LNCaP clone FGC (cell line): Measurements from ENCODE around the gene AS3MT.

ENCODE experiments used
- DNase-seq: peaks from one replicate; pipeline ENCODE4 v3.0.0-alpha.2; 2011; ENCODE audit warnings: low read depth
- H3K4me3 ChIP-seq: 2 replicates; pipeline ENCODE4 v1.5.1; 2011; ENCODE audit warnings: mild to moderate bottlenecking, low read depth, low read length, control low read depth
- TF ChIP-seq, protein P1 (sequence below): IDR thresholded peaks from 2 replicates; pipeline ENCODE4 v1.5.1; 2012; ENCODE audit warnings: mild to moderate bottlenecking; ENCODE audit not compliant: control insufficient read depth, insufficient read depth; ENCODE audit errors: extremely low read depth

AS3MT gene

DNA sequence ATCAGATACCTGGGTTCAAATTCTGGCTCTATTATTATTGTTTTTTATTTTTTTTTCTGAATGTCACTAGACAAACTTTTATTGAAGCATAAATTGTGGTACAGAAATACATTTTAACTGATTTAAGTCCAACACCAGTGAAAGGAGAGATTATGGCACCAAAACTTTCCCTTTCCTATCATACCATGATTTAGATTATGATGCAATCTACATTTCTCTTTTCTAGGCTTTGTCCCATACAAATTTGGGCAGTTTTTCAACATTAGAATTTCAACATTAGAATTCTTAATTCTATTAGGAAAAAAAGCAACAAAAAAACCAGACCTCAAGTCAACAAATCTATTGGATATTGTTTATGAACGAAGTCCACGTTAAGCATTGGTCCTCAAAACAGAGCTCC, 11.0 kb downstream of the AS3MT start:
- TF ChIP-seq, protein P1, sequence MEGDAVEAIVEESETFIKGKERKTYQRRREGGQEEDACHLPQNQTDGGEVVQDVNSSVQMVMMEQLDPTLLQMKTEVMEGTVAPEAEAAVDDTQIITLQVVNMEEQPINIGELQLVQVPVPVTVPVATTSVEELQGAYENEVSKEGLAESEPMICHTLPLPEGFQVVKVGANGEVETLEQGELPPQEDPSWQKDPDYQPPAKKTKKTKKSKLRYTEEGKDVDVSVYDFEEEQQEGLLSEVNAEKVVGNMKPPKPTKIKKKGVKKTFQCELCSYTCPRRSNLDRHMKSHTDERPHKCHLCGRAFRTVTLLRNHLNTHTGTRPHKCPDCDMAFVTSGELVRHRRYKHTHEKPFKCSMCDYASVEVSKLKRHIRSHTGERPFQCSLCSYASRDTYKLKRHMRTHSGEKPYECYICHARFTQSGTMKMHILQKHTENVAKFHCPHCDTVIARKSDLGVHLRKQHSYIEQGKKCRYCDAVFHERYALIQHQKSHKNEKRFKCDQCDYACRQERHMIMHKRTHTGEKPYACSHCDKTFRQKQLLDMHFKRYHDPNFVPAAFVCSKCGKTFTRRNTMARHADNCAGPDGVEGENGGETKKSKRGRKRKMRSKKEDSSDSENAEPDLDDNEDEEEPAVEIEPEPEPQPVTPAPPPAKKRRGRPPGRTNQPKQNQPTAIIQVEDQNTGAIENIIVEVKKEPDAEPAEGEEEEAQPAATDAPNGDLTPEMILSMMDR, result no peak
- DNase-seq, result no peak
- H3K4me3 ChIP-seq, result no peak overlapping the region

GRCh38 chr10:102888048-102888447, 18.8 kb downstream of the AS3MT start:
- no peak for DNase-seq
- no peak overlapping the region for H3K4me3 ChIP-seq
- TF ChIP-seq, protein P1, result no peak

- no peak overlapping the region for H3K4me3 ChIP-seq
- TF ChIP-seq, protein P1, result no peak
- DNase-seq, result no peak
These were observed 25.4 kb downstream of the AS3MT start for GRCh38 chr10:102894466-102895213.

- no peak for DNase-seq
- TF ChIP-seq, protein P1, result no peak
These were observed 30.7 kb downstream of the AS3MT start for GRCh38 chr10:102900006-102900405.

GRCh38 chr10:102904346-102904745, 35.1 kb downstream of the AS3MT start:
- TF ChIP-seq, protein P1, result no peak
- H3K4me3 ChIP-seq, result no peak overlapping the region

More at GRCh38 chr10:102900006-102900405, 30.7 kb downstream of the AS3MT start:
- H3K4me3 ChIP-seq, result no peak overlapping the region

GRCh38 chr10:102906507-102906906, 37.2 kb downstream of the AS3MT start:
- TF ChIP-seq, protein P1, result no peak
- no peak for DNase-seq
- H3K4me3 ChIP-seq, result no peak overlapping the region

More at GRCh38 chr10:102904346-102904745, 35.1 kb downstream of the AS3MT start:
- no peak for DNase-seq

DNA sequence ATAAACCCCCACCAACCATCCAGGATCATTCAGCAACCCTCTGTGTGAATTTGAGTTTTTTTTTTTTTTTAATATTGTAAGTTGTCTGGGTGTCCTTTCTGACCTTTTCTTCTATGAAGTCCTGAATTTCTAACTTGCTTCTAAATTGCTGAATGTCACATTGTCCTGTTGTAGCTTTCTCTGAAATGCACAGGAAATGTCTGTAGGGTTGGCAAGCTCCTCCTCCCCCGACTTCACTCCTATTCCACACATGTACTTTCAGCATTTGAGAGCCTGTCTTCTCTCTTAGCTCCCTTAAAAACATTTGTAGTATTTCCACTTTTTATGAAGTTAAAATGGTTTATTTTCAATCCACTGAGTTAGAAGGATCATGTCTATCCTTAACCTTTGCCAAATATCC, 45.5 kb downstream of the AS3MT start:
- no peak overlapping the region for H3K4me3 ChIP-seq
- DNase-seq, result no peak
- TF ChIP-seq, protein P1, result no peak
